Activated CD8-positive, alpha-beta T cell treated with anti-CD3 and anti-CD28 coated beads for 36 hours (primary cell): ENCODE data around the gene SKIC8. TPM values are rescaled to one million over a fixed set of nuclear protein-coding genes. Genes with fewer than 3 reads are reported as not detected.

Experiments
- ATAC-seq: fragments of 200-7000 bp; cut with Tn5 transposase; one replicate; pipeline ENCODE4 v1.10.0; 2021; ENCODE audit warnings: mild to moderate bottlenecking, moderate library complexity
- CTCF ChIA-PET: fragments of 350-600 bp; sonication (Branson Sonifier 250); formaldehyde crosslinking; loops from one replicate; lab custom pipeline; 2021; ENCODE audit warnings: antibody characterized with exemption; lab: Charles Lee
- POLR2A ChIA-PET: fragments of 350-600 bp; sonication (Branson Sonifier 250); formaldehyde crosslinking; loops from one replicate; lab custom pipeline; 2021; ENCODE audit warnings: antibody characterized with exemption; lab: Charles Lee
- DNase-seq: peaks from one replicate; pipeline ENCODE4 v3.0.0-alpha.2; 2020
- H3K27ac Mint-ChIP-seq: one replicate; pipeline ENCODE4 v1.8.0; 2021; ENCODE audit warnings: mild to moderate bottlenecking, mixed read lengths
- H3K27me3 Mint-ChIP-seq: one replicate; pipeline ENCODE4 v1.8.0; 2021; ENCODE audit warnings: mixed read lengths
- H3K36me3 Mint-ChIP-seq: one replicate; pipeline ENCODE4 v1.8.0; 2021; ENCODE audit warnings: low read depth, mixed read lengths
- H3K4me1 Mint-ChIP-seq: one replicate; pipeline ENCODE4 v1.8.0; 2021; ENCODE audit warnings: low read depth, mixed read lengths
- H3K4me3 Mint-ChIP-seq: one replicate; pipeline ENCODE4 v1.8.0; 2021; ENCODE audit warnings: mild to moderate bottlenecking, moderate library complexity, mixed read lengths
- H3K9me3 Mint-ChIP-seq: one replicate; pipeline ENCODE4 v1.8.0; 2021; ENCODE audit warnings: mixed read lengths
- CTCF ChIP-seq: fragments of 200-600 bp; IDR thresholded peaks from one replicate; pipeline ENCODE4 v1.8.0; 2022; ENCODE audit warnings: antibody characterized with exemption, mild to moderate bottlenecking
- intact Hi-C: fragments of 100-400 bp; cut with micrococcal nuclease; formaldehyde crosslinking; loops from one replicate; pipeline ENCODE4 v1.10.0; 2022
- total RNA-seq, 2 experiments: library from RNA; stranded (reverse); gene quantifications; one replicate each; pipeline ENCODE4 v1.2.3, GENCODE V29; 2021

The SKIC8 gene
- total RNA-seq, 2 experiments from 2014 or later: 63.0 to 64.5 TPM

GRCh38 chr15:78316283-78317083 lies 17.1 kb upstream of the SKIC8 start:
- no peak for TF ChIP-seq CTCF
- ChIA-PET CTCF (interaction anchor here (1.2 kb wide), 1 partner anchor 106 kb away, joined by 5 read pairs; no protein-coding TSS in a partner anchor), POLR2A (interaction anchor here (0.6 to 1.6 kb wide), 2 partner anchors 89 to 710 kb away, joined by 3 read pairs; no protein-coding TSS in a partner anchor)
- intact Hi-C loops: no loop called here
- H3K27ac Mint-ChIP-seq: no peak overlapping the region
- no peak for ATAC-seq
- H3K9me3 Mint-ChIP-seq: no peaks in the 10 kb centered on the region
- DNase-seq: no peak
- H3K27me3 Mint-ChIP-seq: no peaks in the 10 kb centered on the region
- no peaks in the 10 kb centered on the region for H3K4me1 Mint-ChIP-seq
- H3K36me3 Mint-ChIP-seq: no peaks in the 10 kb centered on the region
- H3K4me3 Mint-ChIP-seq: no peak overlapping the region

GRCh38 chr15:78315686-78316282 lies 16.4 kb upstream of the SKIC8 start:
- intact Hi-C loops: no loop called here
- Mint-ChIP-seq H3K27ac (no peak overlapping the region), H3K36me3 (no peaks in the 10 kb centered on the region), H3K9me3 (no peaks in the 10 kb centered on the region), H3K27me3 (no peaks in the 10 kb centered on the region), H3K4me3 (no peak overlapping the region), H3K4me1 (no peaks in the 10 kb centered on the region)
- no peak for TF ChIP-seq CTCF
- ATAC-seq: peak; percentile 49
- ChIA-PET CTCF (interaction anchor here (1.2 kb wide), 1 partner anchor 107 kb away, joined by 5 read pairs; no protein-coding TSS in a partner anchor), POLR2A (no interaction called here)
- peak; percentile 12 for DNase-seq

GRCh38 chr15:78314181-78314581 lies 14.8 kb upstream of the SKIC8 start:
- no peaks in the 10 kb centered on the region for H3K4me1 Mint-ChIP-seq
- intact Hi-C loops: no loop called here
- H3K27me3 Mint-ChIP-seq: no peaks in the 10 kb centered on the region
- TF ChIP-seq CTCF: no peak
- H3K4me3 Mint-ChIP-seq: no peak overlapping the region
- no peak overlapping the region for H3K27ac Mint-ChIP-seq
- no peaks in the 10 kb centered on the region for H3K9me3 Mint-ChIP-seq
- ATAC-seq: no peak
- DNase-seq: no peak
- CTCF ChIA-PET: no interaction called here
- POLR2A ChIA-PET: no interaction called here
- H3K36me3 Mint-ChIP-seq: no peaks in the 10 kb centered on the region

- Mint-ChIP-seq H3K4me1 (no peaks in the 10 kb centered on the region), H3K9me3 (no peaks in the 10 kb centered on the region), H3K27me3 (peaks cover 2% of the 10 kb centered on the region), H3K27ac (no peak overlapping the region), H3K36me3 (no peaks in the 10 kb centered on the region), H3K4me3 (no peak overlapping the region)
- intact Hi-C loops: no loop called here
- DNase-seq (no peak), ATAC-seq (no peak)
- ChIA-PET POLR2A (no interaction called here), CTCF (no interaction called here)
- TF ChIP-seq CTCF: no peak
Measured at GRCh38 chr15:78313383-78313782, 14.0 kb upstream of the SKIC8 start.

- no peak overlapping the region for H3K27ac Mint-ChIP-seq
- H3K9me3 Mint-ChIP-seq: no peaks in the 10 kb centered on the region
- ChIA-PET CTCF (interaction anchor here (0.7 kb wide), 1 partner anchor 110 kb away, joined by 3 read pairs; no protein-coding TSS in a partner anchor), POLR2A (no interaction called here)
- no peaks in the 10 kb centered on the region for H3K36me3 Mint-ChIP-seq
- no peak overlapping the region for H3K4me3 Mint-ChIP-seq
- intact Hi-C loops: no loop called here
- ATAC-seq (no peak), DNase-seq (no peak)
- peaks cover 4% of the 10 kb centered on the region for H3K27me3 Mint-ChIP-seq
- no peak for TF ChIP-seq CTCF
- H3K4me1 Mint-ChIP-seq: no peaks in the 10 kb centered on the region
Measured at GRCh38 chr15:78312957-78313356, 13.5 kb upstream of the SKIC8 start.
